IPS-20b (cell line): Measurements from ENCODE around the gene NOL4L.

Source experiments
- H3K27ac ChIP-seq: one replicate; pipeline ENCODE4 v1.5.1; 2013; ENCODE audit warnings: low read length
- H3K27me3 ChIP-seq: 2 replicates; pipeline ENCODE4 v1.6.1; 2013; ENCODE audit warnings: mild to moderate bottlenecking, low read length, inconsistent platforms; ENCODE audit not compliant: insufficient read depth
- H3K36me3 ChIP-seq: 2 replicates; pipeline ENCODE4 v1.6.1; 2013; ENCODE audit warnings: low read depth, mild to moderate bottlenecking, inconsistent platforms, low read length, moderate library complexity; ENCODE audit not compliant: insufficient read depth
- H3K4me1 ChIP-seq: 2 replicates; pipeline ENCODE4 v1.6.1; 2013; ENCODE audit warnings: mild to moderate bottlenecking, control low read depth, inconsistent platforms, low read length, moderate library complexity; ENCODE audit not compliant: insufficient read depth
- H3K4me3 ChIP-seq: 2 replicates; pipeline ENCODE4 v1.5.1; 2013; ENCODE audit warnings: mild to moderate bottlenecking, low read length, inconsistent platforms
- H3K9ac ChIP-seq: 2 replicates; pipeline ENCODE4 v1.6.1; 2013; ENCODE audit warnings: low read depth, mild to moderate bottlenecking, inconsistent platforms, low read length, moderate library complexity
- H3K9me3 ChIP-seq: 2 replicates; pipeline ENCODE4 v1.6.1; 2013; ENCODE audit warnings: mild to moderate bottlenecking, low read depth, low read length, inconsistent platforms; ENCODE audit not compliant: insufficient read depth

Gene NOL4L

DNA sequence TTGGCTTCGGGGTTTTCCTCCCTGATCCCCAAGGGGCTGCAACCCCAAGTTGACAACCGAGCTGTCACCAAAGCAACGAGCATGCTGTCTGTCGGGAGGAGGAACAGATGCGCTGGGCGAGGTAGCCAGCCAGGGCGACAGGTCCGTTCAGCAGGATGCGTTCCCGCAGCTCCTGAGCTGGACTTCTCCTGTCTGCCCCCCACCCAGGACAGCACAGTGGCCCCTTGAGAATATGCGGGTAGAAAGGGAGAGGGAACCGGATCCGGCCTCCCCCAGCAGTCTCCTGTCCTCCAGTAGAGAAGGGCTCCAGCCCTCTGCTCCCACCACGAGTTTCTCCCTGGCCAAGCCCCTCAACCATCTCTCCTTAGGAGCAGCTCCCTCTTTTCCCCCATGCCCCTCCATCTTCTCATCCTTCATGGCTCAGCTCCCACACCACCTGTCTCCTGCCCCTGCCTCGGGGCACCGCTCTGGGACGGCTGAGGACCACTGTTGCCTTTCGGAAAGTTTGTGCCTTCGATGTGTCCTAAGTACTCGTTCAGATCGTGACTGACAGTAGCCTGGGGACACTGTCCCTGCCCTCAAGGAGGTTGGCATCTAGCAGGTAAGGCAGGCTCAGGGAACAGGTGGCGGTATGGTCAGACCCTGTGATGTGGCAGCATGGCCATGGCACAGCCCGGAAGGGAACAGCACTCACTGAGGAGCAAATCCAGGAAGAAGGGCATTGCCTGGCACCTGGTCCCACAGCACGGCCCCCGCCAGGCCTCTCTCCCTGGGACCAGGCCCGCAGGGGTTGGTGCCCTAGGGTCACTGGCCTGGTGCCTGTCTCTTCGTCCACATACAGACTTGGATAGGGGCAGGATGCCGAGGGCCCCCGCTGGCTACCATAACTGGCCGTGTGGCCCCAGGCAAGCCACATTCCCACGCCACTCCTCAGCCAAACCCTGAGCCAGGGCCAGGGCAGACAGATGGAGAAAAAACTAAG is 130.7 kb downstream of the NOL4L start:
- H3K27ac ChIP-seq, result no peak overlapping the region

DNA sequence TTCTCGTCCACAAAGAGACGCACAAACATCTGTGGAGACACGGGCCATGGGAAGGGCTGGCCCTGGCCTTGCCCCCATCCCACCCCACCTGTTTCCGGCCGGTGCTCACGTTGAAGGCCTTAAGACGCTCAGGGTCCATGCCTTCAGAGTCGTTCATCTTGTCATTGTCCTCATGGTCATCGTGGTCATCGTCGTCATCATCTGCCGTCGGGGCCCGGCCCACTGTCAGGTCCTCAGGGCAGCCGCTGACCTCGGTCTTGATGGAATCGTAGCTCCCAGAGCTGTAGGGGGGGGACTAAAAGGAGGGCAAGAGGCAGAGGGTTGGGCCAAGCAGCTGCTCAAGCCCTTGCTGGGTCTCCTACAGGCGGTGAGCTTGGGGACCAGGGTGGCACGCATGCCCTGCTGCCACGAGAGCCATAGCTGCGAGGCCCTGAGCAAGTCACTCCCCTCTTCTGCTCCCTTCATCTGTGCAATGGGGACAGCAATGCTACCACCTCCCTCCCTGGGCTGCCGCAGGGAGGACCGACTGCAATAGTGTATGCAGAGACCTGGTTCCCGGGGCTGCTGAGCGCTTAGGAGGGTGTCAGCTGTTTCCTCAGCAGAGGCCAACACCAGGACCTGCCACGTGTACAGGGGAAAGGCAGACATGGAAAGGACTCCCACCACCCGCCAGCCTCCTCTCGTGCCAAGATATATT is 131.5 kb downstream of the NOL4L start:
- H3K27me3 ChIP-seq, result no peaks in the 10 kb centered on the region
- H3K9me3 ChIP-seq, result no peaks in the 10 kb centered on the region
- H3K9ac ChIP-seq, result no peak overlapping the region
- H3K4me1 ChIP-seq, result peaks cover 6% of the 10 kb centered on the region; the same call in 1 of the 2 replicates
- H3K4me3 ChIP-seq, result no peak overlapping the region
- H3K36me3 ChIP-seq, result peaks cover 69% of the 10 kb centered on the region
- H3K27ac ChIP-seq, result no peak overlapping the region

More for the DNA sequence above, 130.7 kb downstream of the NOL4L start:
- H3K4me1 ChIP-seq, result peaks cover 6% of the 10 kb centered on the region; the same call in 1 of the 2 replicates
- peaks cover 61% of the 10 kb centered on the region for H3K36me3 ChIP-seq
- H3K4me3 ChIP-seq, result no peak overlapping the region
- no peak overlapping the region for H3K9ac ChIP-seq
- no peaks in the 10 kb centered on the region for H3K27me3 ChIP-seq
- H3K9me3 ChIP-seq, result no peaks in the 10 kb centered on the region

DNA sequence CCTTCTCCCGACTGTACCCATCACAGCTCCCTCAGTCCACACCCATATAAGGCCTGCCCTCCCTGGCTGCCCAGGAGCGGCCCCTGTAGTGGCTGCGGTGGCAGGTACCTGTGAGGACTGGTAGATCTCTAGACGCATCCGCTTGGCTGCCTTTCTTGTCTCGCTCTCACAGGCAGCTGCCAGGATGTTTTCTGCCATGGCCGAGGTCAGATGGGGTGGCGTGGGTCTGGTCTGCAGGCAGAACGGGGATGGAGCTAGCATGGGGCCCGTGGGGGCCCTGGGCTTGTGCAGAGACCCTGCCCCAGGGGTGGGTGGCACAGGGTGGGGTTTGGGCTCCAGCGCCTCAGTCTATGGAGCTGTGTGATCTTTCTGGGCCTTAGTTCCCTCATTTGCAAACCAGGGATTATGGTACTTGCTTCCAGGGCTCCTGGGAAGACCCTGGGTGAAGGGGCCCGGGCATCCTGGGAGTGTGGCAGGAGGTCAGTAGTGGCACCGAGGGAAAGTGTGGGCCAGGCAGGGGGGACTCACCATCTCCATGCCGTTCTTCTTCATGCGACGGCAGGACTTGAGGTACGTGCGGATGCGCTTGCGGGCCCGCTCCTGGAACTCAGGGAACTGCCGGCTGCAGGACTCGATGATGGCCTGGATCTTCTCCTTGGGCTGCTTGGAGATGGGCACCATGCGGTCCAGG is 132.2 kb downstream of the NOL4L start:
- Histone ChIP-seq H3K4me1 (peaks cover under 1% of the 10 kb centered on the region; the same call in 1 of the 2 replicates), H3K36me3 (peaks cover 75% of the 10 kb centered on the region), H3K9ac (no peak overlapping the region), H3K4me3 (no peak overlapping the region), H3K27me3 (no peaks in the 10 kb centered on the region), H3K9me3 (no peaks in the 10 kb centered on the region), H3K27ac (no peak overlapping the region)

DNA sequence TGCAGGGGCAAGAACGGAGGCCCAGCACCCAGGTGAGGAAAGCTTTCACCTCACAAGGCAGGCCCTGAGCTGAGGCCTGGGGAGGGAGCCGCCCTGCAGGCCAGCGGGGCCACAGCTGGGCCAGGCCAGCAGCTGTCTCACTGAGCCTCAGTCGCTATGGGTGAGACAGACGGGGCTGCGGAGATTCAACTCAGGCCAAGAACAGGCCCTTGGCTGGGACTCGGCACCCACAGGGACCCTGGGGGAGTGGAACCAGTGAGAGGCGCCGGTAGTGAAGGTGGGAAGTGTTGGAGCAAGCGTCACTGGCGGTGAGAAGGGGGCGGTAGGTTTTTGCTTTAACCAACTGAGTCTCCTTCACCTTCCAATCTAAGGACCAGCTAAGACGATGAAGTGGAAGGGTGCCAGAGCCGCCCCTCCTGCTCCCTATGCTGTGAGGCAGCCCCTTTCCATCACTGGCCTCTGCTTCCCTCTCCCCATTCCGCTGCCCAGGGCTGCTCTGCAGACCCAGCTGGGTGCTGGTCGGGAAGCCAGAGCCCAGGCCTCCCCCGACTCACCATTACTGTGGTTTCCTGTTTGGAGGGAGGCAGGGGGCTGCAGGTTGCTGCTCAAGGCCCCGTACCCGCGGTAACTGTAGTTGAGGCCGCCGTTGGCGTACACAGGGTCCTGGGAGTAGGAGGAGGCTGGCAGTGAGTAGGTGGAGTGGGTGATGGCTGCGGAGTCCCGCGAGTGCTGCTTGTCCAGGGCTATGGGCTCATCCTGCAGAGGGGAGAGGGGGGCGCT is 133.3 kb downstream of the NOL4L start:
- Histone ChIP-seq H3K4me1 (no peaks in the 10 kb centered on the region), H3K9me3 (no peaks in the 10 kb centered on the region), H3K9ac (no peak overlapping the region), H3K27ac (no peak overlapping the region), H3K27me3 (no peaks in the 10 kb centered on the region), H3K36me3 (peaks cover 84% of the 10 kb centered on the region), H3K4me3 (no peak overlapping the region)

DNA sequence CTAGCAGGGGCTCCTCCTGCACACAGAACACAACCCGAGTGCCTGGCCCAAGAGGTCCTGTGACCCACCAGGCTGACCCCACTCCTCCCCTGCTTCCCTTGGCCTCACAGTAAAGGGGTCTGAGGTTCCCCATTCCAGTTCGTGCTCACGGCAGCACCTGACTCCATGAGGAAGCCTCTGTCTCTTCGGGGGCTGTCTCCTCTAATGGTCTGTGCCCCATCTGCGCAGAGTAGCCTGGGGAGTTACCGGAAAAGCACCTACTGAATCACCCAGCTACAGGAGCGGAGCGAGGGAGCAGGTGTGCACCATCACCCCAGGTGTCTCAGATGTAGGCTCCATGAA is 133.8 kb downstream of the NOL4L start:
- Histone ChIP-seq H3K9me3 (no peaks in the 10 kb centered on the region), H3K4me1 (no peaks in the 10 kb centered on the region), H3K36me3 (peaks cover 90% of the 10 kb centered on the region), H3K9ac (no peak overlapping the region), H3K27ac (no peak overlapping the region), H3K27me3 (no peaks in the 10 kb centered on the region), H3K4me3 (no peak overlapping the region)

DNA sequence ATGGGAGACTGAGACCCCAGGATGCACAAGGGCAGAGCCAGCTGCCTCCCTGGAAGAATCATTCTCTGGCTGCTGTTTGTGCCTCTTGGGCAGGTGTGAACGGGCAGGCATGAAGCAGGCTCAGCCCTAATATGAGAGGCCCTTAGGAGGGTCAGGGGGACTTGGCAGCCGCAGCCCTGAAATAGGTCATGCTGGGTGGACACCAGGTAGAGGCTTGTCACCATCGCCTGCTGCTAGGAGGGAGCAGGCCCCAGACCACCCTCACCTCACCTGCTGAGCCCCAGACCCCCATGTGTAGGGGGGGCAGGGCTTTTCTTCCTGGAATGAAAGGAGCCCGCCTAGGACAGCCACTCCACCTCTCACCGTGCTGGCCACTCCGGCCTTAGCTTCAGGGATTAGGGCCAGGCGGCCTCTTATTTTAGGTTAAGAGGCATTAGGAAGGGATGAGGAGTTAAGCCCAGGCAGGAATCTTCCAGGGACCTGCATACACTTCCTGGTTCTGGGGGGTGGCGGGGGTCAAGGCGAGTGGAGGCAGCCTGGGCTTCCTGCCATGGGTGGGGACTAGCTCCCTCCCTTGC is 134.6 kb downstream of the NOL4L start:
- Histone ChIP-seq H3K27ac (no peak overlapping the region), H3K4me3 (no peak overlapping the region), H3K36me3 (peaks cover 87% of the 10 kb centered on the region)

DNA sequence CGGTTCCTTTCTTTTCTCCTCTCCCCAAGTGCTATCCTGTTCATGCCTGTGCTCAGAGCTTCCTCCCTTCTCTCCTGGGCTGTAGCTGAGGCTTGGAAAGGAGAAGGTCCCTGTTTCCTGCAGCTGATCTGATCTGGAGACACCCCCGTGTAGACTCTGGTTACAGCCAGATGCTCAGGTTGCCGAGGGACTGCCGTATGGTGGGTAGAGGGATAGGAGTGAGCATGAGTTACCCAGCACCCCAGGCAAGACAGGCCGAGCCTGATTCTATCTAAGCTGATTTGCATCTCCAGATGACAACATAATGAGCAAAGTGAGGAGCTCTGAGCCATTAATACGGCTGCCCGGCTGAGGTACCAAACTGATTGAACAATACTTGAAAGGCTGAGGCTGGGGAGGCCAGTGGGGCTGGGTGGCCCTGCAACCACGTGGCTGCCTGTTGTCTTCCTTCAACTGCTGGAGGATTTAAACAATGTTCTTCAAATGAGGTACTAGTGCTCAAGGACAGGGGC is 135.2 kb downstream of the NOL4L start:
- Histone ChIP-seq H3K4me1 (0 out of 2 replicates have a peak, but pooled peaks cover 3% of the 10 kb centered on the region), H3K36me3 (peaks cover 85% of the 10 kb centered on the region)

More for the DNA sequence above, 134.6 kb downstream of the NOL4L start:
- Histone ChIP-seq H3K9me3 (no peaks in the 10 kb centered on the region), H3K27me3 (no peaks in the 10 kb centered on the region), H3K4me1 (no peaks in the 10 kb centered on the region), H3K9ac (no peak overlapping the region)

DNA sequence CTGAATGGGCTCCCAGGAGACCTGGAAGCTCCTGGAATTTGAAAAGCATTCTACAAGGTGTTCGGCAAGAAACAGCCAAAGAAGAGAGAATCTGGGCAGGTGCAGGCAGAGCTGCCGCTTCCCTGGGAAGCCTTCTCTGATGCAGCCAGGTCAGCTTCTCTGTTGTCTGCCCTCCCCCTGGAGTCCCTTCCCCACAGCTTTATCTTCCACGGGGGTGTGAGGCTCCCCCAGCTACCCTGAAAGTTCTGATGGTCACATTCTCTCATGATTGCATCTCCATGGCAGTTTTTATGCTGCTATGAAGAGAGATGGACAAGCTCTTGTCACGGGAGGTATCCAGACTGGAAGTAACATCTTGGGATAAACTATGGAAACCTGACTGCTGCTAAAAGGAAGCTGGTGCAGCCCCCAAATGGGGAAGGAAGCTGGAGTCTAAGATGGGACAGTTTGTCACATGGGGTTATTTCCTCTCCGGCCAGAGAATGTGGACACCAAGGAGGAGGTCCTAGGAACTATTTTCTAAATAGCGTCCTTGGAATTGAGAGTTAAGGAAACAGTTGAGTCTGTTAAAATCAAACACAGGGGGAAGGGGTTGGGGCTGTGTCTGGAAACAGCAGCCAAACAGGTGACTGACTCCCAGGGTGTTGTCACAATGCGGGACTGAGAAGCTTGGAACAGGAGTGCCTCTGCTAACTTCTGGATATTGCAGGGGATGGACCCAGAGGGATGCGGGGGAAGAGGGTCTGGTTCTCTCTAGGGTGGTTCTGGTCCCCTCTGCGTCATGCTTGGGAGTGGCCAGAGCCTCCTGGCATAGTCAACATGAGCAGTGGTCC is 135.9 kb downstream of the NOL4L start:
- Histone ChIP-seq H3K27ac (no peak overlapping the region), H3K4me1 (peaks cover 7% of the 10 kb centered on the region; the same call in 1 of the 2 replicates), H3K36me3 (peaks cover 81% of the 10 kb centered on the region), H3K4me3 (no peak overlapping the region), H3K27me3 (no peaks in the 10 kb centered on the region), H3K9ac (no peak overlapping the region), H3K9me3 (no peaks in the 10 kb centered on the region)

More for the DNA sequence above, 135.2 kb downstream of the NOL4L start:
- Histone ChIP-seq H3K27me3 (no peaks in the 10 kb centered on the region), H3K9me3 (no peaks in the 10 kb centered on the region), H3K27ac (no peak overlapping the region), H3K9ac (no peak overlapping the region), H3K4me3 (no peak overlapping the region)

DNA sequence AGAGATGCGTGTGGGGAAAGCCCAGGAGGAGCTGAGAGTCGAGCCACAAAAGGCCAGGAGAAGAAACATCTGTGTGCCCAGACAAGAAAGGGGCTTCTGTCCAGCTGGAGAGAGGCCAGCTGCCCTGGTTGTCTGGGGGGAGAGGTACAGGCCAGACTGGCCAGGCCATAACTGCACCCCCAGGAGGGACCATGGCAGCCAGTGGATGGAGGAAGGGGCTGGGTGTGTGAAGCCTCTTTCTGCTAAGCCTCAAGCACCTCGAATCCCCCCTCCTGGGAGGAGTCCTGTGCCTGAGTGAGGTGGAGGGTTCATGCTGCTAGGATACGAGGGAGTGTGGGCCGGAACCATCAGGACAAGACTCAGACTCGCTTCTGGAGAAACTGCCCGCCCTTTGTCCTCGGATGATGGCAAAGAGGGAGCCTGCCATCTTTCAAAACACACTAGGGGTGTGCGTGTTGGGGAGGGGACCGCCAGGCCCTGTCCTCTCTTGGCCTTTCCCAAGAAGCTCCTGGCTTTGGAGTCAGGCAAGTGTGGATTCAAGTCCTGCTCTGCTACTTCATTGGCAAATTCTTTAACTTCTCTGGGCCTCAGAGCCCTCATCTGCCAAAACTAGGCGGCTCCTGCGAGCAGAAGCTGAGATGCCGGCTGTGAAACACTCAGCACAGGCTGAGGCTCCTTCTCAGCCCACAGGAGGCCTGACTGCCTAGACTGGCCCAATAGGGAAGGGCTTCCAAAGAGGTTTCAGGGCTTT is 136.7 kb downstream of the NOL4L start:
- H3K36me3 ChIP-seq, result peaks cover 74% of the 10 kb centered on the region
- H3K27ac ChIP-seq, result no peak overlapping the region
- H3K9me3 ChIP-seq, result no peaks in the 10 kb centered on the region
- H3K27me3 ChIP-seq, result no peaks in the 10 kb centered on the region
- H3K4me1 ChIP-seq, result peaks cover 7% of the 10 kb centered on the region; the same call in 1 of the 2 replicates
- no peak overlapping the region for H3K9ac ChIP-seq
- H3K4me3 ChIP-seq, result no peak overlapping the region
